Thyroid gland (tissue), 4 donors: ENCODE measurements around the gene PCBP3.

Experiments used
- POLR2A ChIP-seq, 2 donors: fragments of 450-650 bp; IDR thresholded peaks; one replicate each; pipeline ENCODE4 v1.6.1; 2017; ENCODE audit warnings: antibody characterized with exemption in 2 of 2, mild to moderate bottlenecking in 2 of 2, moderate library complexity in 1 of 2
- TF ChIP-seq, protein P1 (sequence below), 6 experiments: fragments of 200-600 bp in 3 of 6; fragments of 450-650 bp in 3 of 6; sonication (generic) in 3 of 6; IDR thresholded peaks; one replicate each; pipeline ENCODE4 v1.5.1; 2016 to 2019; ENCODE audit warnings: antibody characterized with exemption in 6 of 6, mild to moderate bottlenecking in 2 of 6, inconsistent platforms in 1 of 6, moderate library complexity in 1 of 6

GRCh38 chr21:45844181-45844580 lies 200.7 kb downstream of the PCBP3 start:
- TF ChIP-seq, protein P1, sequence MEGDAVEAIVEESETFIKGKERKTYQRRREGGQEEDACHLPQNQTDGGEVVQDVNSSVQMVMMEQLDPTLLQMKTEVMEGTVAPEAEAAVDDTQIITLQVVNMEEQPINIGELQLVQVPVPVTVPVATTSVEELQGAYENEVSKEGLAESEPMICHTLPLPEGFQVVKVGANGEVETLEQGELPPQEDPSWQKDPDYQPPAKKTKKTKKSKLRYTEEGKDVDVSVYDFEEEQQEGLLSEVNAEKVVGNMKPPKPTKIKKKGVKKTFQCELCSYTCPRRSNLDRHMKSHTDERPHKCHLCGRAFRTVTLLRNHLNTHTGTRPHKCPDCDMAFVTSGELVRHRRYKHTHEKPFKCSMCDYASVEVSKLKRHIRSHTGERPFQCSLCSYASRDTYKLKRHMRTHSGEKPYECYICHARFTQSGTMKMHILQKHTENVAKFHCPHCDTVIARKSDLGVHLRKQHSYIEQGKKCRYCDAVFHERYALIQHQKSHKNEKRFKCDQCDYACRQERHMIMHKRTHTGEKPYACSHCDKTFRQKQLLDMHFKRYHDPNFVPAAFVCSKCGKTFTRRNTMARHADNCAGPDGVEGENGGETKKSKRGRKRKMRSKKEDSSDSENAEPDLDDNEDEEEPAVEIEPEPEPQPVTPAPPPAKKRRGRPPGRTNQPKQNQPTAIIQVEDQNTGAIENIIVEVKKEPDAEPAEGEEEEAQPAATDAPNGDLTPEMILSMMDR (IDR thresholded peaks at IDR 0.05) = no peak
- TF ChIP-seq POLR2A (IDR thresholded peaks at IDR 0.05) = no peak
